PC-3 (cell line): Measurements from ENCODE around the gene MUL1. TPM values are rescaled to one million over a fixed set of nuclear protein-coding genes. Genes with fewer than 3 reads are reported as not detected.
A peak's percentile ranks its signal among the peaks of the same experiment; 100 is the strongest.

Experiments used
- ATAC-seq: fragments of 200-7000 bp; cut with Tn5 transposase; 2 replicates; pipeline ENCODE4 v1.9.1; 2020; ENCODE audit warnings: mild to moderate bottlenecking, moderate library complexity
- BruUV-seq: library from RNA; stranded (reverse); fragments of 400-500 nt; replicated peaks from 2 replicates; lab custom pipeline; 2021; lab: Mats Ljungman, UMichigan
- CTCF ChIA-PET: fragments of 300-600 bp; sonication (Branson Sonifier 250); formaldehyde crosslinking; loops from one replicate; lab custom pipeline; 2022; ENCODE audit warnings: antibody characterized with exemption; lab: Charles Lee
- POLR2A ChIA-PET: fragments of 300-600 bp; sonication (Branson Sonifier 250); formaldehyde crosslinking; loops from one replicate; lab custom pipeline; 2022; ENCODE audit warnings: antibody characterized with exemption; ENCODE audit not compliant: unreplicated experiment; lab: Charles Lee
- DNase-seq: peaks from one replicate; pipeline ENCODE4 v3.0.0-alpha.2; 2015
- H2AFZ ChIP-seq: fragments of 300-600 bp; sonication (generic); 2 replicates; pipeline ENCODE4 v1.6.0; 2016; ENCODE audit warnings: antibody characterized with exemption, low read length
- H3F3A ChIP-seq: fragments of 300-600 bp; sonication (generic); one replicate; pipeline ENCODE4 v1.6.0; 2017; ENCODE audit warnings: antibody characterized with exemption, low read length, control low read depth, mild to moderate bottlenecking; ENCODE audit not compliant: unreplicated experiment
- H3K27ac ChIP-seq: fragments of 300-600 bp; sonication (generic); 2 replicates; pipeline ENCODE4 v1.5.1; 2016; ENCODE audit warnings: mild to moderate bottlenecking, low read length
- H3K27me3 ChIP-seq: fragments of 300-600 bp; sonication (generic); 2 replicates; pipeline ENCODE4 v1.6.1; 2016; ENCODE audit warnings: low read length, mixed read lengths
- H3K36me3 ChIP-seq: fragments of 300-600 bp; sonication (generic); 2 replicates; pipeline ENCODE4 v1.6.1; 2016; ENCODE audit warnings: low read depth, mixed run types, low read length, mixed read lengths
- H3K4me1 ChIP-seq: fragments of 300-600 bp; sonication (generic); 2 replicates; pipeline ENCODE4 v1.5.1; 2016; ENCODE audit warnings: low read length; ENCODE audit not compliant: insufficient read depth
- H3K4me2 ChIP-seq: fragments of 300-600 bp; sonication (generic); 2 replicates; pipeline ENCODE4 v1.6.0; 2016; ENCODE audit warnings: low read length
- H3K4me3 ChIP-seq: fragments of 300-600 bp; sonication (generic); 2 replicates; pipeline ENCODE4 v1.5.1; 2016; ENCODE audit warnings: mild to moderate bottlenecking, low read length, mixed read lengths
- H3K79me2 ChIP-seq: fragments of 300-600 bp; sonication (generic); 2 replicates; pipeline ENCODE4 v1.6.1; 2017; ENCODE audit warnings: low read length, mixed read lengths
- H3K9ac ChIP-seq: fragments of 300-600 bp; sonication (generic); 2 replicates; pipeline ENCODE4 v1.6.0; 2016; ENCODE audit warnings: mild to moderate bottlenecking, low read length
- H3K9me2 ChIP-seq: fragments of 300-600 bp; sonication (generic); replicated peaks from 2 replicates; pipeline ENCODE4 v1.6.1; 2016; ENCODE audit warnings: mixed run types, low read length, mixed read lengths
- H3K9me3 ChIP-seq: fragments of 300-600 bp; sonication (generic); 2 replicates; pipeline ENCODE4 v1.6.1; 2016; ENCODE audit warnings: low read length, mixed read lengths
- H4K20me1 ChIP-seq: fragments of 300-600 bp; sonication (generic); 2 replicates; pipeline ENCODE4 v1.6.1; 2016; ENCODE audit warnings: low read length, mixed read lengths
- CTCF ChIP-seq: fragments of 300-600 bp; sonication (generic); conservative IDR thresholded peaks from 2 replicates; pipeline ENCODE4 v1.5.1; 2017; ENCODE audit warnings: antibody characterized with exemption, low read depth, mild to moderate bottlenecking, low read length
- EZH2 ChIP-seq: fragments of 300-600 bp; sonication (generic); IDR thresholded peaks from one replicate; pipeline ENCODE4 v1.6.1; 2017; ENCODE audit warnings: antibody characterized with exemption, mild to moderate bottlenecking, low read length; ENCODE audit not compliant: unreplicated experiment
- EZH2phosphoT487 ChIP-seq: fragments of 300-600 bp; sonication (generic); IDR thresholded peaks from 2 replicates; pipeline ENCODE4 v1.6.1; 2018; ENCODE audit warnings: mild to moderate bottlenecking, antibody characterized with exemption, low read length, borderline replicate concordance
- intact Hi-C: fragments of 100-400 bp; cut with micrococcal nuclease; formaldehyde crosslinking; loops from 2 replicates; pipeline ENCODE4 v1.9.0; 2023
- total RNA-seq: library from RNA; depleted of rRNA; stranded (reverse); fragments of >200 nt; gene quantifications from 2 replicates; pipeline ENCODE4 v1.2.3, GENCODE V29; 2014

MUL1 gene
- total RNA-seq, 1 experiment from 2014 or later, result 28.9 TPM

DNA sequence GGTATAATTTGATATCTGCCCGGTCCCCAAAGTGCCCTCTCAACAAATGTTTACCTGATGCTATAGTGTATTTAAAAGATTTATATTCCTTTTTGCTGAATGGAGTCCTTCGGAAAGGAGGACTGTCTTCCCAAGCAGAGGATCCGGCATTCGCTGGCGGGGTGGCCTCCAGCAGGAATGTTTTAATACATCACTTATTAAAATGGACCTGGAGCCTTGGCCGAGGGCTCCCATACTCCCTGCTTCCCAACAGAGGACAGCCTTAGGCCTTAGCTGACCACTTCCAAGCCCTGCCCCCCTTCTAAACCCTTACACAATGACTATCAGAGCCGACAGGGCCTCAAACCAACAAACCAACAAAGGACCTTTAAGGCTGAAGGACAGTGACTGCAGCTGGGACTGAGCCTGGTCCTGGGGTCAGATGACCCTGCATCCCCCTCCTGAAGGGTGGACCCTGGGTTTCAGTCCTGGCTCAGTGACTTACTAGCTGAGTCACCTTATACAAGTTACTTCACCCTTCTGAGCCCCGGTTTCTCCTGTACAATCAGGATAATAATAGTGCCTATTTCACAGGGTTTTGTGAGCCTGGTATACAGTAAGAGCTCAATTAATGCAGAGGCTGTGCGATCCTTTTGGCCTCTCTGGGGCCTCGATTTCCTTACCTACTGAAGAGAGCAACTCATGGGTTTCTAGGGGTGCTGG is 27.6 kb downstream of the MUL1 start:
- Histone ChIP-seq H4K20me1 (peaks cover 30% of the 10 kb centered on the region), H3K9me2 (no peaks in the 10 kb centered on the region), H3K27ac (peak overlapping the region; percentile 55), H2AFZ (no peak overlapping the region), H3K36me3 (0 out of 2 replicates have a peak, but pooled peaks cover 3% of the 10 kb centered on the region), H3K4me3 (no peak overlapping the region), H3K79me2 (peaks cover 35% of the 10 kb centered on the region), H3F3A (peaks cover 4% of the 10 kb centered on the region), H3K27me3 (peaks cover 6% of the 10 kb centered on the region), H3K9ac (no peak overlapping the region), H3K4me2 (no peak overlapping the region), H3K9me3 (no peaks in the 10 kb centered on the region), H3K4me1 (peaks cover 58% of the 10 kb centered on the region)
- DNase-seq (no peak), ATAC-seq (no peak)
- BruUV-seq, result no TSS peak
- POLR2A ChIA-PET, result no interaction called here
- TF ChIP-seq EZH2 (no peak), EZH2phosphoT487 (no peak), CTCF (no peak)
- intact Hi-C loops, result no loop called here
- CTCF ChIA-PET, result interaction anchor here (0.5 kb wide), 1 partner anchor 46 kb away, joined by 4 read pairs; no protein-coding TSS in a partner anchor

- peaks cover 4% of the 10 kb centered on the region for H3K27me3 ChIP-seq
- ChIA-PET CTCF (interaction anchor here (0.6 kb wide), 1 partner anchor 131 kb away, joined by 14 read pairs; no protein-coding TSS in a partner anchor), POLR2A (no interaction called here)
- no peak overlapping the region for H3K27ac ChIP-seq
- TF ChIP-seq EZH2, result no peak
- no peak for TF ChIP-seq CTCF
- TF ChIP-seq EZH2phosphoT487, result no peak
- H2AFZ ChIP-seq, result no peak overlapping the region
- no peak overlapping the region for H3K4me3 ChIP-seq
- H3F3A ChIP-seq, result peaks cover 4% of the 10 kb centered on the region
- DNase-seq (no peak), ATAC-seq (no peak)
- peaks cover 58% of the 10 kb centered on the region for H3K4me1 ChIP-seq
- intact Hi-C loops, result no loop called here
- no peaks in the 10 kb centered on the region for H3K9me3 ChIP-seq
- H4K20me1 ChIP-seq, result peaks cover 27% of the 10 kb centered on the region
- peaks cover 31% of the 10 kb centered on the region for H3K79me2 ChIP-seq
- 0 out of 2 replicates have a peak, but pooled peaks cover 3% of the 10 kb centered on the region for H3K36me3 ChIP-seq
- BruUV-seq, result no TSS peak
- no peaks in the 10 kb centered on the region for H3K9me2 ChIP-seq
- no peak overlapping the region for H3K9ac ChIP-seq
- H3K4me2 ChIP-seq, result no peak overlapping the region
These were observed 28.1 kb downstream of the MUL1 start for GRCh38 chr1:20479840-20480239.

GRCh38 chr1:20478057-20478635 is 29.8 kb downstream of the MUL1 start:
- Histone ChIP-seq H3K9ac (no peak overlapping the region), H3K4me2 (no peak overlapping the region), H3K27ac (no peak overlapping the region), H3K9me2 (no peaks in the 10 kb centered on the region), H3K36me3 (no peaks in the 10 kb centered on the region), H4K20me1 (0 out of 2 replicates have a peak, but pooled peaks cover 12% of the 10 kb centered on the region), H3F3A (peaks cover 4% of the 10 kb centered on the region), H3K9me3 (no peaks in the 10 kb centered on the region), H3K27me3 (no peaks in the 10 kb centered on the region), H3K4me1 (peaks cover 58% of the 10 kb centered on the region), H2AFZ (no peak overlapping the region), H3K4me3 (no peak overlapping the region), H3K79me2 (peaks cover 15% of the 10 kb centered on the region)
- intact Hi-C loops, result no loop called here
- no peak for ATAC-seq
- no peak for TF ChIP-seq CTCF
- BruUV-seq, result no TSS peak
- no peak for DNase-seq
- ChIA-PET POLR2A (no interaction called here), CTCF (no interaction called here)
